Cardiac fibroblast (primary cell): ENCODE results near the gene GUCY1A2.
A peak's percentile ranks its signal among the peaks of the same experiment; 100 is the strongest.

Source experiments
- DNase-seq, 2 donors: peaks; one replicate each; pipeline versions ENCODE4 v3.0.0 to v3.0.0-alpha.2; 2010; ENCODE audit warnings: low read depth in 2 of 2
- H3K4me3 ChIP-seq, 2 donors: replicated peaks in 1 of 2; 1 replicate in 1 of 2; 2 replicates in 1 of 2; pipeline ENCODE4 v1.5.1; 2011; ENCODE audit warnings: low read depth in 2 of 2, low read length in 2 of 2, mild to moderate bottlenecking in 2 of 2, moderate library complexity in 1 of 2
- CTCF ChIP-seq: IDR thresholded peaks from one replicate; pipeline ENCODE4 v1.5.1; 2011; ENCODE audit warnings: low read depth, mild to moderate bottlenecking, low read length, inconsistent platforms

The GUCY1A2 gene

GRCh38 chr11:107042748-107043147, 24.5 kb upstream of the GUCY1A2 start:
- no peak for TF ChIP-seq CTCF
- H3K4me3 ChIP-seq, result no peak overlapping the region
- DNase-seq, result peak in 1 of 2 donors; percentile 5

GRCh38 chr11:107041088-107041444, 22.8 kb upstream of the GUCY1A2 start:
- TF ChIP-seq CTCF, result no peak
- peak; percentile 68 to 85 for DNase-seq
- no peak overlapping the region for H3K4me3 ChIP-seq

- TF ChIP-seq CTCF, result no peak
- H3K4me3 ChIP-seq, result no peak overlapping the region
- DNase-seq, result peak in 1 of 2 donors; percentile 19
Observed at GRCh38 chr11:107040433-107041087, 22.3 kb upstream of the GUCY1A2 start.

GRCh38 chr11:107025673-107026072, 7.4 kb upstream of the GUCY1A2 start:
- no peak for TF ChIP-seq CTCF
- H3K4me3 ChIP-seq, result no peak overlapping the region

GRCh38 chr11:107020594-107020993, 2.3 kb upstream of the GUCY1A2 start:
- TF ChIP-seq CTCF, result no peak
- H3K4me3 ChIP-seq, result no peak overlapping the region
- DNase-seq, result no peak

More at GRCh38 chr11:107025673-107026072, 7.4 kb upstream of the GUCY1A2 start:
- no peak for DNase-seq

GRCh38 chr11:107018902-107019493, 722 bp upstream of the GUCY1A2 start:
- peak overlapping the region; percentile 40 to 58 for H3K4me3 ChIP-seq

More at GRCh38 chr11:107018902-107019493, 722 bp upstream of the GUCY1A2 start:
- TF ChIP-seq CTCF, result no peak
- peak; percentile 72 to 75 for DNase-seq
